OCI-LY7 (cell line): Measurements from ENCODE around the gene TMEM140. TPM values are rescaled to one million over a fixed set of nuclear protein-coding genes. Genes with fewer than 3 reads are reported as not detected.

Experiments used
- BruUV-seq: library from RNA; stranded (reverse); fragments of 400-500 nt; replicated peaks from 2 replicates; lab custom pipeline; 2021; lab: Mats Ljungman, UMichigan
- CTCF ChIA-PET: fragments of 300-600 bp; sonication (Branson Sonifier 250); formaldehyde crosslinking; loops from one replicate; lab custom pipeline; 2022; ENCODE audit warnings: antibody characterized with exemption; ENCODE audit not compliant: unreplicated experiment; lab: Charles Lee
- POLR2A ChIA-PET: fragments of 300-600 bp; sonication (Branson Sonifier 250); formaldehyde crosslinking; loops from one replicate; lab custom pipeline; 2022; ENCODE audit warnings: antibody characterized with exemption; lab: Charles Lee
- DNase-seq: peaks from one replicate; pipeline ENCODE4 v3.0.0-alpha.2; 2015; ENCODE audit warnings: low spot score
- H2AFZ ChIP-seq: fragments of 200-600 bp; sonication (generic), shearing (Covaris generic); 2 replicates; pipeline ENCODE4 v1.6.1; 2014; ENCODE audit warnings: mild to moderate bottlenecking, antibody characterized with exemption, low read length, moderate library complexity
- H3K27ac ChIP-seq: fragments of 200-600 bp; sonication (generic); 2 replicates; pipeline ENCODE4 v1.5.1; 2014; ENCODE audit warnings: mixed run types, low read depth, mild to moderate bottlenecking, moderate library complexity, low read length, inconsistent platforms; ENCODE audit not compliant: poor library complexity, severe bottlenecking
- H3K36me3 ChIP-seq: fragments of 200-600 bp; sonication (generic); 2 replicates; pipeline ENCODE4 v1.6.1; 2014; ENCODE audit warnings: mild to moderate bottlenecking, antibody characterized with exemption, low read length, moderate library complexity, mixed read lengths; ENCODE audit not compliant: insufficient read depth
- H3K4me1 ChIP-seq: fragments of 200-600 bp; sonication (generic); 2 replicates; pipeline ENCODE4 v1.5.1; 2014; ENCODE audit warnings: mild to moderate bottlenecking, low read length; ENCODE audit not compliant: insufficient read depth, poor library complexity, severe bottlenecking
- H3K4me2 ChIP-seq: fragments of 200-600 bp; sonication (generic); 2 replicates; pipeline ENCODE4 v1.6.1; 2014; ENCODE audit warnings: mild to moderate bottlenecking, low read length
- H3K4me3 ChIP-seq: fragments of 200-600 bp; sonication (generic); 2 replicates; pipeline ENCODE4 v1.5.1; 2014; ENCODE audit warnings: mild to moderate bottlenecking, low read depth, low read length; ENCODE audit not compliant: poor library complexity, severe bottlenecking
- H3K79me2 ChIP-seq: fragments of 200-600 bp; sonication (generic); 2 replicates; pipeline ENCODE4 v1.6.1; 2016; ENCODE audit warnings: low read depth, mild to moderate bottlenecking, low read length, moderate library complexity, mixed read lengths; ENCODE audit not compliant: insufficient read depth
- H3K9me2 ChIP-seq: fragments of 200-600 bp; sonication (generic); 2 replicates; pipeline ENCODE4 v1.6.1; 2016; ENCODE audit warnings: mild to moderate bottlenecking, low read length, mixed read lengths; ENCODE audit not compliant: insufficient read depth
- H3K9me3 ChIP-seq: fragments of 200-600 bp; sonication (generic); 2 replicates; pipeline ENCODE4 v1.6.1; 2014; ENCODE audit warnings: mild to moderate bottlenecking, mixed run types, low read length, mixed read lengths
- H4K20me1 ChIP-seq: fragments of 200-600 bp; sonication (generic); 2 replicates; pipeline ENCODE4 v1.6.1; 2014; ENCODE audit warnings: mild to moderate bottlenecking, antibody characterized with exemption, low read length, moderate library complexity, mixed read lengths; ENCODE audit not compliant: insufficient read depth
- CTCF ChIP-seq: fragments of 200-600 bp; sonication (generic); conservative IDR thresholded peaks from 2 replicates; pipeline ENCODE4 v1.5.1; 2014; ENCODE audit warnings: mild to moderate bottlenecking, antibody characterized with exemption, low read length, moderate library complexity, mixed read lengths
- EZH2phosphoT487 ChIP-seq: fragments of 200-600 bp; sonication (generic); IDR thresholded peaks from 2 replicates; pipeline ENCODE4 v1.6.1; 2018; ENCODE audit warnings: low read depth, borderline replicate concordance, mild to moderate bottlenecking, mixed run types, antibody characterized with exemption, low read length, moderate library complexity, mixed read lengths
- intact Hi-C: fragments of 100-400 bp; cut with micrococcal nuclease; formaldehyde crosslinking; loops from one replicate; pipeline ENCODE4 v1.10.0; 2022; ENCODE audit not compliant: unreplicated experiment
- total RNA-seq, 2 experiments: library from RNA; depleted of rRNA in 1 of 2; stranded (reverse); fragments of >200 nt in 1 of 2; shearing (Covaris generic) in 1 of 2; gene quantifications; 2 replicates each; pipeline ENCODE4 v1.2.3, GENCODE V29; 2014 to 2022

Gene TMEM140
- total RNA-seq, 2 experiments from 2014 or later, result 0.41 to 1.6 TPM

GRCh38 chr7:135188298-135188984, 40.6 kb downstream of the TMEM140 start:
- DNase-seq, result no peak
- Histone ChIP-seq H3K9me3 (no peaks in the 10 kb centered on the region), H3K9me2 (no peaks in the 10 kb centered on the region), H3K27ac (no peak overlapping the region), H3K4me2 (no peak overlapping the region), H2AFZ (no peak overlapping the region), H4K20me1 (no peaks in the 10 kb centered on the region), H3K79me2 (no peaks in the 10 kb centered on the region), H3K4me1 (no peaks in the 10 kb centered on the region), H3K4me3 (no peak overlapping the region), H3K36me3 (peaks cover 64% of the 10 kb centered on the region)
- ChIA-PET POLR2A (interaction anchor here (0.7 to 1.1 kb wide), 3 partner anchors 14 to 1203 kb away, joined by 3 to 4 read pairs (median 3); no protein-coding TSS in a partner anchor), CTCF (interaction anchor here (1.1 kb wide), 1 partner anchor 23 kb away, joined by 3 read pairs; the partner anchor contains the start of gene WDR91)
- TF ChIP-seq CTCF (no peak), EZH2phosphoT487 (no peak)
- no TSS peak for BruUV-seq
- intact Hi-C loops, result no loop called here

GRCh38 chr7:135189221-135189662, 41.4 kb downstream of the TMEM140 start:
- no TSS peak for BruUV-seq
- Histone ChIP-seq H3K9me2 (no peaks in the 10 kb centered on the region), H3K4me3 (no peak overlapping the region), H2AFZ (no peak overlapping the region), H3K36me3 (peaks cover 58% of the 10 kb centered on the region), H3K9me3 (no peaks in the 10 kb centered on the region), H3K4me2 (no peak overlapping the region), H3K4me1 (no peaks in the 10 kb centered on the region), H3K79me2 (no peaks in the 10 kb centered on the region), H4K20me1 (no peaks in the 10 kb centered on the region), H3K27ac (no peak overlapping the region)
- POLR2A ChIA-PET, result interaction anchor here (0.7 to 1.1 kb wide), 3 partner anchors 20 to 1203 kb away, joined by 3 to 4 read pairs (median 3); no protein-coding TSS in a partner anchor
- TF ChIP-seq CTCF (no peak), EZH2phosphoT487 (no peak)
- CTCF ChIA-PET, result no interaction called here
- no peak for DNase-seq
- intact Hi-C loops, result no loop called here

GRCh38 chr7:135189961-135190360, 42.1 kb downstream of the TMEM140 start:
- Histone ChIP-seq H3K9me2 (no peaks in the 10 kb centered on the region), H3K4me2 (no peak overlapping the region), H3K27ac (no peak overlapping the region), H3K4me3 (no peak overlapping the region), H2AFZ (no peak overlapping the region), H3K36me3 (peaks cover 52% of the 10 kb centered on the region), H4K20me1 (no peaks in the 10 kb centered on the region), H3K9me3 (no peaks in the 10 kb centered on the region), H3K79me2 (no peaks in the 10 kb centered on the region), H3K4me1 (no peaks in the 10 kb centered on the region)
- TF ChIP-seq CTCF (no peak), EZH2phosphoT487 (no peak)
- DNase-seq, result no peak
- intact Hi-C loops, result no loop called here
- ChIA-PET CTCF (no interaction called here), POLR2A (interaction anchor here (0.9 to 1.0 kb wide), 2 partner anchors 19 to 711 kb away, joined by 3 to 4 read pairs; no protein-coding TSS in a partner anchor)
- BruUV-seq, result no TSS peak
